Activated CD4-positive, alpha-beta T cell treated with anti-CD3 and anti-CD28 coated beads for 36 hours (primary cell): ENCODE data around the gene MPO. TPM values are rescaled to one million over a fixed set of nuclear protein-coding genes. Genes with fewer than 3 reads are reported as not detected.

Source experiments
- ATAC-seq: fragments of 200-7000 bp; cut with Tn5 transposase; one replicate; pipeline ENCODE4 v1.10.0; 2021; ENCODE audit warnings: mild to moderate bottlenecking, moderate library complexity
- CTCF ChIA-PET: fragments of 350-600 bp; sonication (Branson Sonifier 250); formaldehyde crosslinking; loops from one replicate; lab custom pipeline; 2021; ENCODE audit warnings: antibody characterized with exemption; lab: Charles Lee
- POLR2A ChIA-PET: fragments of 350-600 bp; sonication (Branson Sonifier 250); formaldehyde crosslinking; loops from one replicate; lab custom pipeline; 2021; ENCODE audit warnings: antibody characterized with exemption, inconsistent platforms; lab: Charles Lee
- DNase-seq: peaks from one replicate; pipeline ENCODE4 v3.0.0-alpha.2; 2020
- H3K27ac Mint-ChIP-seq: one replicate; pipeline ENCODE4 v1.8.0; 2021; ENCODE audit warnings: mixed read lengths
- H3K27me3 Mint-ChIP-seq: one replicate; pipeline ENCODE4 v1.8.0; 2021; ENCODE audit warnings: mixed read lengths
- H3K36me3 Mint-ChIP-seq: one replicate; pipeline ENCODE4 v1.8.0; 2021; ENCODE audit warnings: low read depth, mixed read lengths
- H3K4me1 Mint-ChIP-seq: one replicate; pipeline ENCODE4 v1.8.0; 2021; ENCODE audit warnings: mixed read lengths
- H3K4me3 Mint-ChIP-seq: one replicate; pipeline ENCODE4 v1.8.0; 2021; ENCODE audit warnings: mild to moderate bottlenecking, moderate library complexity, mixed read lengths
- H3K9me3 Mint-ChIP-seq: one replicate; pipeline ENCODE4 v1.8.0; 2021; ENCODE audit warnings: low read depth, mixed read lengths
- intact Hi-C, 2 experiments: fragments of 100-400 bp; cut with DNase I in 1 of 2; cut with micrococcal nuclease in 1 of 2; formaldehyde crosslinking; loops; one replicate each; pipeline versions ENCODE4 v1.14.2 to v1.15.1; 2022 to 2024; cut with DNase I, micrococcal nuclease
- total RNA-seq, 2 experiments: library from RNA; stranded (reverse); gene quantifications; one replicate each; pipeline ENCODE4 v1.2.3, GENCODE V29; 2021

Gene MPO
- total RNA-seq, 2 experiments from 2014 or later, result 0.07 TPM; not detected in 1

- Mint-ChIP-seq H3K4me3 (no peak overlapping the region), H3K27ac (no peak overlapping the region), H3K36me3 (no peaks in the 10 kb centered on the region), H3K27me3 (peaks cover 7% of the 10 kb centered on the region), H3K9me3 (no peaks in the 10 kb centered on the region), H3K4me1 (no peaks in the 10 kb centered on the region)
- DNase-seq, result no peak
- intact Hi-C loops, result no loop called here
- POLR2A ChIA-PET, result no interaction called here
- CTCF ChIA-PET, result no interaction called here
- no peak for ATAC-seq
These were observed 11.0 kb downstream of the MPO start for GRCh38 chr17:58269557-58270291.

DNA sequence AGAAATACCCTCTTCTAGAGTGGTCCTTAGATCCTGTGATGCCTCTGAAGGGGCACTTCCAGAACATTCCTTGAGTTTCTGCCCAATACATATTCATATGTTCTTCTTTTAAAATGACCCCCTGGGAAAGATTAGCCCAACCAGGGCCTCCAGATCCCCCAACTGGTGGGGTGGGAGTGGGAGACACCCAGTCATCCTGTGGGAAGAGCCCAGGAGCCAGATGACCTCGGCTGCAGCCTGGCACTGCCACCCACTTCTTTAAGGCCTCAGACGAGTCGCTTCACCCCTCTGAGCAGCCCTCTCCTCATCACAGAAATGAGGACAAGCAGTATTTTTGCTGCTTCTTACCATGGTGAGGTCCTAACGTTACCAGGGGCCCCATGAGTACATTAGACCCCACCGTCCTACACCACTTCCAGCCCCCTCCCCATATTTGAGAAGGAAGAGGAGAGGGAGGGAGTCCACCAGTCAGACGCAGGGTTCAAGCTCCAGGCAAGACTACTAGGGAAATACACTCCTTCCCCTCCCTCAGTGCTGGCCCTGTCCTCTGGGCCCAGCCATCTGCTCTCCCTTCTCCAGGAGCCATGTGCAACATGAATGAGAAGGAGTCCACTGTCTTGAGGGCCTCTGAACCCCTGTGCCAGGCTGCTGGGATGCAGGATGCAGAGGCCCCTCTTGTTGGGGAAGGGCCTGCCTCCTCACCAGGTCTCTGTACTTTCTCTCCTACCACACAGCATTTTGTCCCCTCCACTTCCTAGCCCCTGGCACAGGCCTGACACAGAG lies 11.8 kb downstream of the MPO start:
- intact Hi-C loops, result no loop called here
- POLR2A ChIA-PET, result no interaction called here
- Mint-ChIP-seq H3K4me3 (no peak overlapping the region), H3K27me3 (peaks cover 13% of the 10 kb centered on the region), H3K36me3 (no peaks in the 10 kb centered on the region), H3K9me3 (no peaks in the 10 kb centered on the region), H3K4me1 (no peaks in the 10 kb centered on the region), H3K27ac (no peak overlapping the region)
- CTCF ChIA-PET, result interaction anchor here (1.1 kb wide), 1 partner anchor 13 kb away, joined by 3 read pairs; no protein-coding TSS in a partner anchor
- ATAC-seq, result no peak
- no peak for DNase-seq

DNA sequence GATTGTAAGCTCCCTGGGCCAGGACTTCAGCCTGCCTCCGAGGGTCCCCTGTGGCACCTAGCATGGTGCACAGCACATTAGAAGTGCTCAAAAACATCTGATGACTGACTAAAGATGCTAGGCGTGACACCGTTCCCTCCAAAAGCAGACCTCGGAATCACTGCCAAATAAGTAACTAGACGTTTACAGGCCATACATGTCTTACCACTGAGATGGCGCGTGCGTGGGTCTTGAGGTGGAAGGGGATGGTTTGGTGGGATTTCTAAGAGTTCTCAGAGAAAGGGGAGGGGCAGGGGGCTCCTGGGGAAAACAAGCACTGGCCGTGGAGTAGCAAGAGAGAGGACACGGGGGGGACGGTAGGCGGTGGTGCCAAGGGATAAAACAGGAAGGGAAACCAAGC lies 12.4 kb downstream of the MPO start:
- Mint-ChIP-seq H3K27me3 (peaks cover 16% of the 10 kb centered on the region), H3K4me1 (no peaks in the 10 kb centered on the region), H3K27ac (no peak overlapping the region), H3K9me3 (no peaks in the 10 kb centered on the region), H3K4me3 (no peak overlapping the region), H3K36me3 (no peaks in the 10 kb centered on the region)
- POLR2A ChIA-PET, result no interaction called here
- intact Hi-C loops, result no loop called here
- CTCF ChIA-PET, result interaction anchor here (1.1 kb wide), 1 partner anchor 12 kb away, joined by 3 read pairs; no protein-coding TSS in a partner anchor
- no peak for DNase-seq
- ATAC-seq, result no peak

GRCh38 chr17:58267347-58268324 lies 13.1 kb downstream of the MPO start:
- intact Hi-C loops, result no loop called here
- Mint-ChIP-seq H3K4me1 (no peaks in the 10 kb centered on the region), H3K36me3 (no peaks in the 10 kb centered on the region), H3K9me3 (no peaks in the 10 kb centered on the region), H3K27ac (no peak overlapping the region), H3K27me3 (peaks cover 20% of the 10 kb centered on the region), H3K4me3 (no peak overlapping the region)
- ATAC-seq, result no peak
- DNase-seq, result no peak
- POLR2A ChIA-PET, result no interaction called here
- CTCF ChIA-PET, result interaction anchor here (1.1 kb wide), 1 partner anchor 11 kb away, joined by 3 read pairs; no protein-coding TSS in a partner anchor

DNA sequence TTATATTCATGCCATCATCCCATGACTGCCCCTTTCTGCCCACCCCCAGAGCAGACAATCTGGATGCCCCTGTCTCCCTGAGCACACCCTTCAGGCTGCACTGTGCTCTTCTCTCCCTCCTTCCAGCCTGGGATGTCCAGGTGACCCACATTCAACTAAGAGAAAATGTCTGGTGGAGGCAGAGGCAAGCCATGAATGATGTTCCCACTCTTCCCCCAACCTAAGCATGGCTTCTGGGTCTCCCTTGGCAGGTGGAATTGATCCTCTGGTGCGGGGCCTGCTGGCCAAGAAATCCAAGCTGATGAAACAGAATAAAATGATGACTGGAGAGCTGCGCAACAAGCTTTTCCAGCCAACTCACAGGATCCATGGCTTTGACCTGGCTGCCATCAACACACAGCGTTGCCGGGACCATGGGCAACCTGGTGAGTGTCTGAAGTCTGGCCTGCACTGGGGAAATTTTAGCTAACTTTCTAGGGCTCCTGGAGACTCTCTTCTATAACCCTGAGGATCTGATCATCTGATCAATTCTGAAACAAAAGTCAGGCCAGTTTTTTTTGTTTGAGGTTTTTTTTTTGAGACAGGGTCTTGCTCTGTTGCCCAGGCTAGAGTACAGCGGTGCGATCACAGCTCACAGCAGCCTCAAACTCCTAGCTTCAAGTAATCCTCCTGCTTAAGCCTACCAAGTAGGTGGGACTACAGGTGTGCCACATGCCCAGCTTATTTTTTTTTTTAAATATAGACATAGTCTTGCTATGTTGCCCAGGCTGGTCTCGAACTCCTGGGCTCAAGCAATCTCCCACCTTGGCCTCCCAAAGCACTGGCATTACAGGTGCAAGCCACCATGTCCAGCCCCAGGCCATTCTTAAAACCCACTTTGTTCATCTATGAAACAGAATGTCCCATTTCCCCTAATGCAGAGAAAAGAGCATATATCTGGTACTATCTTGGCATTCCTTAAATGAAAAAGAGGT lies 14.5 kb downstream of the MPO start:
- Mint-ChIP-seq H3K36me3 (no peaks in the 10 kb centered on the region), H3K4me1 (no peaks in the 10 kb centered on the region), H3K27ac (no peak overlapping the region), H3K4me3 (no peak overlapping the region), H3K9me3 (no peaks in the 10 kb centered on the region), H3K27me3 (peaks cover 29% of the 10 kb centered on the region)
- no peak for DNase-seq
- CTCF ChIA-PET, result interaction anchor here (0.8 to 1.6 kb wide), 3 partner anchors 16 to 387 kb away, joined by 3 to 8 read pairs (median 5); no protein-coding TSS in a partner anchor
- no peak for ATAC-seq
- POLR2A ChIA-PET, result no interaction called here
- intact Hi-C loops, result no loop called here

DNA sequence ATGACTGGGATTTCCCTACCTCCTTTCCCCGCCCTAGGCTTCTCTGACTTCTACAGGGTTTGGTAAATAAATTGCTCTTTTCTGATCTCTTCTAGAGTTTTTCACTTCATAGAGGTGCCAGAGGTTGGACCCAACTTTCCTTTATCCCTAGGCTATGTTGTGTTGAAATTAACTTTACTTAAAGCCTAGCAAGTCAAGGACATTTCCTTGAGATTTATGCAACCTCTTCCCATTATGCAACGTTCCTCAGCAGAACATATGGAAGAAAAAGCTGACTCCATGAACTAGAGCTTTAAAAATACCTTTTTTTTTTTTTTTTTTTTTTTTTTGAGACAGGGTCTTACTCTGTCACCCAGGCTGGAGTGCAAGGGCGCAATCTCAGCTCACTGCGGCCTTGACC lies 15.5 kb downstream of the MPO start:
- DNase-seq (no peak), ATAC-seq (no peak)
- Mint-ChIP-seq H3K36me3 (no peaks in the 10 kb centered on the region), H3K4me3 (no peak overlapping the region), H3K9me3 (no peaks in the 10 kb centered on the region), H3K4me1 (no peaks in the 10 kb centered on the region), H3K27me3 (peaks cover 33% of the 10 kb centered on the region), H3K27ac (no peak overlapping the region)
- CTCF ChIA-PET, result interaction anchor here (1.6 kb wide), 1 partner anchor 15 kb away, joined by 8 read pairs; no protein-coding TSS in a partner anchor
- POLR2A ChIA-PET, result no interaction called here
- intact Hi-C loops, result no loop called here

GRCh38 chr17:58264407-58265103 lies 16.2 kb downstream of the MPO start:
- H3K27ac Mint-ChIP-seq, result no peak overlapping the region
- H3K9me3 Mint-ChIP-seq, result no peaks in the 10 kb centered on the region
- no peaks in the 10 kb centered on the region for H3K36me3 Mint-ChIP-seq
- ATAC-seq (no peak), DNase-seq (no peak)
- no peaks in the 10 kb centered on the region for H3K4me1 Mint-ChIP-seq
- intact Hi-C loops, result no loop called here
- CTCF ChIA-PET, result interaction anchor here (0.6 to 1.6 kb wide), 3 partner anchors 15 to 53 kb away, joined by 3 to 8 read pairs (median 4); no protein-coding TSS in a partner anchor
- H3K27me3 Mint-ChIP-seq, result peaks cover 35% of the 10 kb centered on the region
- POLR2A ChIA-PET, result no interaction called here
- no peak overlapping the region for H3K4me3 Mint-ChIP-seq

GRCh38 chr17:58263773-58264172 lies 17.0 kb downstream of the MPO start:
- DNase-seq, result no peak
- Mint-ChIP-seq H3K36me3 (no peaks in the 10 kb centered on the region), H3K9me3 (no peaks in the 10 kb centered on the region), H3K27me3 (peaks cover 35% of the 10 kb centered on the region), H3K4me1 (no peaks in the 10 kb centered on the region), H3K4me3 (no peak overlapping the region), H3K27ac (no peak overlapping the region)
- intact Hi-C loops, result no loop called here
- ATAC-seq, result no peak
- ChIA-PET CTCF (interaction anchor here (0.6 to 1.1 kb wide), 3 partner anchors 14 to 63 kb away, joined by 3 to 6 read pairs (median 4); no protein-coding TSS in a partner anchor), POLR2A (no interaction called here)

DNA sequence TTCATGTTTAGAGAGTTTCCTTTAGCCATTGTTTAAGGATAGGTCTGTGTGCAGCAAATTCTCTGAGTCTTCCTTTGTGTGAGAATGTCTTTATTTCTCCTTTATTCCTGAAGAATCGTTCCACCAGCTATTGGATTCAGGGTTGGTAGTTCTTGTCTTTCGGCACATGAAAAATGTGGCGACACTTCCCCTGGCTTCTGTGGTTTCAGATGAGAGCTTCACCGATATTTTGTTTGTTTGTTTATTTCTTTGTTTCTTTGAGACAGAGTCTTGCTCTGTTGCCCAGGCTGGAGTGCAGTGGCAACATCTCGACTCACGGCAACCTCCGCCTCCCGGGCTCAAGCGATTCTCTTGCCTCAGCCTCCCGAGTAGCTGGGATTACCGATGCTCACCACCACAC lies 18.6 kb downstream of the MPO start:
- no peaks in the 10 kb centered on the region for H3K4me1 Mint-ChIP-seq
- H3K27ac Mint-ChIP-seq, result no peak overlapping the region
- peaks cover 41% of the 10 kb centered on the region for H3K27me3 Mint-ChIP-seq
- no peaks in the 10 kb centered on the region for H3K36me3 Mint-ChIP-seq
- no peaks in the 10 kb centered on the region for H3K9me3 Mint-ChIP-seq
- intact Hi-C loops, result no loop called here
- POLR2A ChIA-PET, result no interaction called here
- DNase-seq, result no peak
- H3K4me3 Mint-ChIP-seq, result no peak overlapping the region
- ATAC-seq, result no peak
- CTCF ChIA-PET, result no interaction called here

- peaks cover 2% of the 10 kb centered on the region for H3K4me1 Mint-ChIP-seq
- no peak overlapping the region for H3K27ac Mint-ChIP-seq
- ATAC-seq, result no peak
- peaks cover 25% of the 10 kb centered on the region for H3K27me3 Mint-ChIP-seq
- POLR2A ChIA-PET, result no interaction called here
- CTCF ChIA-PET, result interaction anchor here (1.4 kb wide), 1 partner anchor 63 kb away, joined by 3 read pairs; no protein-coding TSS in a partner anchor
- intact Hi-C loops, result no loop called here
- H3K9me3 Mint-ChIP-seq, result no peaks in the 10 kb centered on the region
- no peak overlapping the region for H3K4me3 Mint-ChIP-seq
- DNase-seq, result no peak
- H3K36me3 Mint-ChIP-seq, result no peaks in the 10 kb centered on the region
These were observed 25.9 kb downstream of the MPO start for GRCh38 chr17:58254803-58255202.
